Measurements from ENCODE around the gene KLF7.

GRCh38 chr2:207139552-207139951 is 26.2 kb downstream of the KLF7 start:
- no peak for TF ChIP-seq CTCF (IDR thresholded peaks at IDR 0.05)
- no peak for TF ChIP-seq POLR2A (IDR thresholded peaks at IDR 0.05)
